PC-3 (cell line): ENCODE measurements around the gene FCRL6.

ENCODE experiments used
- CTCF ChIP-seq: fragments of 300-600 bp; sonication (generic); conservative IDR thresholded peaks from 2 replicates; pipeline ENCODE4 v1.5.1; 2017; ENCODE audit warnings: antibody characterized with exemption, low read depth, mild to moderate bottlenecking, low read length
- EZH2 ChIP-seq: fragments of 300-600 bp; sonication (generic); IDR thresholded peaks from one replicate; pipeline ENCODE4 v1.6.1; 2017; ENCODE audit warnings: antibody characterized with exemption, mild to moderate bottlenecking, low read length; ENCODE audit not compliant: unreplicated experiment

DNA sequence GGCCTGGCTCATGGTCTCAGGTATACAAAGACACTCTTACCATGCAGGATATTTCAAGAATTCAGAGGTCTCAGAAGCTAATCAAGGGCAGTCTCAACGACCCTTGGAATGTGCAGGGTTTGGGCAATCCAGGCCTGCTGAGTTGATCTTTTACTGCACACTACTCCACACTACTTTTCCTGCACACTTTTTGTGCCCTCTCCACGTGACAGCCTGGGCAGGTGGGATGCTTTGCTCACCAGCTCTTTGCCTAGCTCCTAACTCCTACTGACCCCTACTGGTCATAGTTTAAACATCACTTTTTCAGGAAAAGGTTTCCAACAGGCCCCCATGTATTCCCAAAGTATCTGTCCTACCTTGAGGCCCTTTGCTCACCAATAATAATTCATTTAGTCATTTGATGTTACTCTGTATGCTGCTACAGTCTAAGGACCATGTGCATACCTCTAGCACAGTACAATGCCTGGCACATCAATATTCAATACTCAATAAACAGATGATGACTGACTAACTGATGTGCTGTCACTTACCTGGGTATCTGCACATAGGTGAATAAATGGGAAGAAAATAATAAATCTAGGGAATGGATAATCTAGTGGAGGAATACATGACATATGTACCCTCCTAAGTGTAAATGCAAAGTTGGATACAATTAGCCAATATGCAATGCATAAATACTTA is 11.8 kb upstream of the FCRL6 start:
- TF ChIP-seq CTCF = peak; percentile 88
- no peak for TF ChIP-seq EZH2
